HFFc6 (cell line): ENCODE data around the gene MNX1. TPM values are rescaled to one million over a fixed set of nuclear protein-coding genes. Genes with fewer than 3 reads are reported as not detected.

Experiments used
- DNase-seq: peaks from one replicate; pipeline ENCODE4 v3.0.0-alpha.2; 2018
- H3K27ac Mint-ChIP-seq: 2 replicates; pipeline ENCODE4 v1.8.0; 2020; ENCODE audit warnings: mild to moderate bottlenecking, mixed read lengths
- H3K27me3 Mint-ChIP-seq: 2 replicates; pipeline ENCODE4 v1.8.0; 2021; ENCODE audit warnings: mild to moderate bottlenecking, moderate library complexity, mixed read lengths; ENCODE audit not compliant: insufficient read depth
- H3K36me3 Mint-ChIP-seq: 2 replicates; pipeline ENCODE4 v1.8.0; 2021; ENCODE audit warnings: low read depth, mixed read lengths
- H3K4me1 Mint-ChIP-seq: 2 replicates; pipeline ENCODE4 v1.8.0; 2020; ENCODE audit warnings: low read depth, mixed read lengths
- H3K4me3 Mint-ChIP-seq: 2 replicates; pipeline ENCODE4 v1.8.0; 2020; ENCODE audit warnings: mild to moderate bottlenecking, moderate library complexity, mixed read lengths
- H3K9me3 Mint-ChIP-seq: 2 replicates; pipeline ENCODE4 v1.8.0; 2020; ENCODE audit warnings: mild to moderate bottlenecking, mixed read lengths
- CTCF ChIP-seq: fragments of 200-600 bp; sonication (generic); IDR thresholded peaks from 2 replicates; pipeline ENCODE4 v1.5.0; 2021; ENCODE audit warnings: antibody characterized with exemption, mild to moderate bottlenecking
- total RNA-seq, 6 experiments: library from RNA; stranded (reverse); fragmentation: NEBNext Ultra II Directional; extraction: Animal tissue kit (Norgen Biotek cat#: 25700); gene quantifications; 2 replicates in 1 of 6; 3 replicates in 5 of 6; pipeline ENCODE4 v1.2.3, GENCODE V29; 2021

Gene MNX1
- total RNA-seq, 6 experiments from 2014 or later = not detected

- TF ChIP-seq CTCF = no peak
- Mint-ChIP-seq H3K4me3 (peak overlapping the region; percentile 74), H3K4me1 (peaks cover 10% of the 10 kb centered on the region), H3K36me3 (no peaks in the 10 kb centered on the region; the same call in 1 of the 2 replicates), H3K9me3 (peaks cover 6% of the 10 kb centered on the region; the same call in 1 of the 2 replicates), H3K27me3 (peaks cover 4% of the 10 kb centered on the region; the same call in 1 of the 2 replicates), H3K27ac (peak overlapping the region; percentile 22; the same call in 1 of the 2 replicates)
- DNase-seq = peak; percentile 58
Measured at GRCh38 chr7:156984174-156984891, 26.1 kb downstream of the MNX1 start.

GRCh38 chr7:156979711-156980110 is 30.8 kb downstream of the MNX1 start:
- TF ChIP-seq CTCF = no peak

GRCh38 chr7:156979007-156979606 is 31.4 kb downstream of the MNX1 start:
- H3K27ac Mint-ChIP-seq = no peak overlapping the region
- peaks cover 10% of the 10 kb centered on the region; the same call in 1 of the 2 replicates for H3K9me3 Mint-ChIP-seq
- no peak overlapping the region for H3K4me3 Mint-ChIP-seq
- no peaks in the 10 kb centered on the region; the same call in 1 of the 2 replicates for H3K36me3 Mint-ChIP-seq
- no peaks in the 10 kb centered on the region for H3K27me3 Mint-ChIP-seq
- no peak for TF ChIP-seq CTCF
- no peak for DNase-seq
- peaks cover 3% of the 10 kb centered on the region for H3K4me1 Mint-ChIP-seq

More at GRCh38 chr7:156979711-156980110, 30.8 kb downstream of the MNX1 start:
- H3K27ac Mint-ChIP-seq = no peak overlapping the region
- H3K4me3 Mint-ChIP-seq = no peak overlapping the region
- no peak for DNase-seq
- H3K27me3 Mint-ChIP-seq = no peaks in the 10 kb centered on the region
- peaks cover 9% of the 10 kb centered on the region for H3K4me1 Mint-ChIP-seq
- peaks cover 10% of the 10 kb centered on the region; the same call in 1 of the 2 replicates for H3K9me3 Mint-ChIP-seq
- no peaks in the 10 kb centered on the region; the same call in 1 of the 2 replicates for H3K36me3 Mint-ChIP-seq

GRCh38 chr7:156975620-156976019 is 34.8 kb downstream of the MNX1 start:
- no peak overlapping the region for H3K27ac Mint-ChIP-seq
- no peak for DNase-seq
- peaks cover 8% of the 10 kb centered on the region; the same call in 1 of the 2 replicates for H3K36me3 Mint-ChIP-seq
- no peaks in the 10 kb centered on the region for H3K4me1 Mint-ChIP-seq
- no peaks in the 10 kb centered on the region for H3K27me3 Mint-ChIP-seq
- H3K9me3 Mint-ChIP-seq = peaks cover 10% of the 10 kb centered on the region; the same call in 1 of the 2 replicates
- no peak for TF ChIP-seq CTCF
- H3K4me3 Mint-ChIP-seq = no peak overlapping the region

- Mint-ChIP-seq H3K36me3 (peaks cover 8% of the 10 kb centered on the region; the same call in 1 of the 2 replicates), H3K4me1 (no peaks in the 10 kb centered on the region; the same call in 1 of the 2 replicates), H3K27ac (no peak overlapping the region), H3K9me3 (no peaks in the 10 kb centered on the region), H3K27me3 (no peaks in the 10 kb centered on the region; the same call in 1 of the 2 replicates), H3K4me3 (no peak overlapping the region)
- DNase-seq = no peak
- TF ChIP-seq CTCF = peak; percentile 83
Measured at GRCh38 chr7:156969972-156970420, 40.5 kb downstream of the MNX1 start.
